Hepatocyte (in vitro differentiated cells): ENCODE results near the gene GEMIN4. TPM values are rescaled to one million over a fixed set of nuclear protein-coding genes. Genes with fewer than 3 reads are reported as not detected.
A peak's percentile ranks its signal among the peaks of the same experiment; 100 is the strongest.
"Not testable (repeated sequence)": the region's sequence is repeated elsewhere in the genome, so short reads cannot be mapped to it uniquely, and the experiment has no call there.

Experiments
- DNase-seq: peaks from one replicate; pipeline ENCODE4 v3.0.0-alpha.2; 2016; ENCODE audit warnings: low spot score
- H2AFZ ChIP-seq: fragments of 200-600 bp; sonication (generic); 2 replicates; pipeline ENCODE4 v1.6.0; 2016; ENCODE audit warnings: antibody characterized with exemption, mild to moderate bottlenecking
- H3K27ac ChIP-seq: fragments of 200-600 bp; sonication (generic); 2 replicates; pipeline ENCODE4 v1.5.1; 2016; ENCODE audit warnings: mild to moderate bottlenecking
- H3K27me3 ChIP-seq: fragments of 200-600 bp; sonication (generic); 2 replicates; pipeline ENCODE4 v1.6.1; 2016
- H3K36me3 ChIP-seq: fragments of 200-600 bp; sonication (generic); replicated peaks from 2 replicates; pipeline ENCODE4 v1.5.1; 2016; ENCODE audit warnings: low read depth; ENCODE audit not compliant: insufficient read depth
- H3K4me1 ChIP-seq: fragments of 200-600 bp; sonication (generic); 2 replicates; pipeline ENCODE4 v1.5.1; 2016; ENCODE audit warnings: mild to moderate bottlenecking, moderate library complexity; ENCODE audit not compliant: insufficient read depth
- H3K4me2 ChIP-seq: fragments of 200-600 bp; sonication (generic); 2 replicates; pipeline ENCODE4 v1.6.0; 2016
- H3K4me3 ChIP-seq: fragments of 200-600 bp; sonication (generic); 2 replicates; pipeline ENCODE4 v1.5.1; 2016; ENCODE audit warnings: mild to moderate bottlenecking
- H3K79me2 ChIP-seq: fragments of 200-600 bp; sonication (generic); 2 replicates; pipeline ENCODE4 v1.6.0; 2017; ENCODE audit warnings: mild to moderate bottlenecking
- H3K9me2 ChIP-seq: fragments of 200-600 bp; sonication (generic); replicated peaks from 2 replicates; pipeline ENCODE4 v1.6.0; 2017; ENCODE audit warnings: mild to moderate bottlenecking; ENCODE audit not compliant: insufficient read depth
- H3K9me3 ChIP-seq: fragments of 200-600 bp; sonication (generic); 2 replicates; pipeline ENCODE4 v1.5.1; 2016; ENCODE audit warnings: low read depth, mild to moderate bottlenecking
- H4K20me1 ChIP-seq: fragments of 200-600 bp; sonication (generic); 2 replicates; pipeline ENCODE4 v1.6.0; 2016; ENCODE audit warnings: mild to moderate bottlenecking; ENCODE audit not compliant: insufficient read depth, poor library complexity, severe bottlenecking
- EZH2 ChIP-seq: fragments of 200-600 bp; sonication (generic); IDR thresholded peaks from 2 replicates; pipeline ENCODE4 v1.6.1; 2016; ENCODE audit warnings: antibody characterized with exemption, mild to moderate bottlenecking, borderline replicate concordance
- EZH2phosphoT487 ChIP-seq: fragments of 200-600 bp; sonication (generic); IDR thresholded peaks from one replicate; pipeline ENCODE4 v1.6.1; 2018; ENCODE audit warnings: antibody characterized with exemption, mild to moderate bottlenecking, low read depth, moderate library complexity; ENCODE audit not compliant: unreplicated experiment, severe bottlenecking
- WGBS: methylation state at CpG from one replicate; pipeline ENCODE4 v1.1.6; 2016; ENCODE audit warnings: low lambda C conversion rate; ENCODE audit errors: missing lambda C conversion rate; 5-methylcytosine and 5-hydroxymethylcytosine counted together
- polyA plus RNA-seq: library from polyadenylated mRNA; unstranded; fragments of >200 nt; fragmentation: Nextera tagmentation; extraction: Ambion mirVana; gene quantifications from 2 replicates; pipeline ENCODE4 v1.2.1, GENCODE V29; 2016
- total RNA-seq: library from RNA; depleted of rRNA; stranded (reverse); fragments of >200 nt; gene quantifications from 2 replicates; pipeline ENCODE4 v1.2.3, GENCODE V29; 2014
- TF ChIP-seq, protein P1 (sequence below): fragments of 200-600 bp; sonication (generic); IDR thresholded peaks from 2 replicates; pipeline ENCODE4 v1.5.1; 2016; ENCODE audit warnings: antibody characterized with exemption, mild to moderate bottlenecking; ENCODE audit not compliant: poor library complexity

The GEMIN4 gene
- total and polyA plus RNA-seq, 2 experiments from 2014 or later = 12.0 to 12.8 TPM

DNA sequence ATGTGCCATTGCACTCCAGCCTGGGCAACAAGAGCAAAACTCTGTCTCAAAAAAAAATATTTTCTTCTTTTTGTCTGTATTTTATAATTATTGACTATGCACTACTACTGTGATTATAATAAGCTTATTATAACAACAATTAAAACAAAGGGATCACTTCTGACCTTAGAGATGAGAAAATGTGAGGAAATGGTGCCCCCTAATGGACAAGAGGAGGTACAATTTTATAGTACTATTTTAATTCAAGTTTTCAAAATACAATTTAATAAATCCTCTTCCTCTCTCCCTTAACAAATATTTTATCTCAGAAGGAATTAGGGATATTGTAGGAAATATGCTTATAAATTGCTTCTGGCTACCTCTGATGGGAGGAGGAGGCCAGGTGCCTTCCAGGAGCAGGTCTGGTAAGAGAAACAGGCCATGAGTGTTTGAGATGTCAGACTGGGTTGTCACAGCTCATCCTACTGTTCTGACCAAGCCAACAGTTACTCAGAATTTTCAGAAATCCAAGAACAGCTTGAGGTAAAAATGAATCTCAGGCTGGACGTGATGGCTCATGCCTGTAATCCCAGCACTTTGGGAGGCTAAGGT, 51.5 kb downstream of the GEMIN4 start:
- H3K4me1 ChIP-seq = peaks cover 6% of the 10 kb centered on the region
- no peak overlapping the region for H2AFZ ChIP-seq
- no peak overlapping the region for H3K4me3 ChIP-seq
- no peak for TF ChIP-seq EZH2
- TF ChIP-seq, protein P1, sequence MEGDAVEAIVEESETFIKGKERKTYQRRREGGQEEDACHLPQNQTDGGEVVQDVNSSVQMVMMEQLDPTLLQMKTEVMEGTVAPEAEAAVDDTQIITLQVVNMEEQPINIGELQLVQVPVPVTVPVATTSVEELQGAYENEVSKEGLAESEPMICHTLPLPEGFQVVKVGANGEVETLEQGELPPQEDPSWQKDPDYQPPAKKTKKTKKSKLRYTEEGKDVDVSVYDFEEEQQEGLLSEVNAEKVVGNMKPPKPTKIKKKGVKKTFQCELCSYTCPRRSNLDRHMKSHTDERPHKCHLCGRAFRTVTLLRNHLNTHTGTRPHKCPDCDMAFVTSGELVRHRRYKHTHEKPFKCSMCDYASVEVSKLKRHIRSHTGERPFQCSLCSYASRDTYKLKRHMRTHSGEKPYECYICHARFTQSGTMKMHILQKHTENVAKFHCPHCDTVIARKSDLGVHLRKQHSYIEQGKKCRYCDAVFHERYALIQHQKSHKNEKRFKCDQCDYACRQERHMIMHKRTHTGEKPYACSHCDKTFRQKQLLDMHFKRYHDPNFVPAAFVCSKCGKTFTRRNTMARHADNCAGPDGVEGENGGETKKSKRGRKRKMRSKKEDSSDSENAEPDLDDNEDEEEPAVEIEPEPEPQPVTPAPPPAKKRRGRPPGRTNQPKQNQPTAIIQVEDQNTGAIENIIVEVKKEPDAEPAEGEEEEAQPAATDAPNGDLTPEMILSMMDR = peak; percentile 83
- no peaks in the 10 kb centered on the region for H3K27me3 ChIP-seq
- H3K9me3 ChIP-seq = no peaks in the 10 kb centered on the region
- no peaks in the 10 kb centered on the region for H3K9me2 ChIP-seq
- no peaks in the 10 kb centered on the region for H3K36me3 ChIP-seq
- WGBS = 74% methylated on average over 1 of the region's 1 CpG
- H3K27ac ChIP-seq = no peak overlapping the region
- H3K4me2 ChIP-seq = no peak overlapping the region
- H4K20me1 ChIP-seq = no peaks in the 10 kb centered on the region
- peaks cover 21% of the 10 kb centered on the region for H3K79me2 ChIP-seq
- peak; percentile 40 for DNase-seq

DNA sequence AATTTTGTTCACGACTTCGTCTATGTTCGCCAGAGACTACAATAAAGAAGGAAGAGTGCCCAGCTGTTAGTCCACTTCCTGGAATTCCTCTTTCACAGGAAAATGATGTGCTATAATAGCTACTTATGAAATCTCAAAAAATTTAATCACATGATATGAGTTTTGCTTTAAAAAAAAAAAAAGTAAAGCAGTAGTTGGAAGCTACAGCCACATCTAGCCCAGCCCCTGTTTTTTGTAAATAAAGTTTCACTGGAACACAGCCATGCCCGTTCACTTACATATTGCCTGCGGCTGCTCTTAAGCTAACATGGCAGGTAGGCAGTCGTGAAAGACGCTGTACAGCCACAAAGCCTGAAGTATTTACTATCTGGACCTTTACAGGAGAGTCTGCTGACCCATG, 52.7 kb downstream of the GEMIN4 start:
- no peaks in the 10 kb centered on the region for H3K9me3 ChIP-seq
- no peak overlapping the region for H2AFZ ChIP-seq
- no peaks in the 10 kb centered on the region for H3K36me3 ChIP-seq
- peaks cover 11% of the 10 kb centered on the region for H3K79me2 ChIP-seq
- TF ChIP-seq EZH2phosphoT487 (no peak), EZH2 (no peak)
- TF ChIP-seq, protein P1 = no peak
- no peak overlapping the region for H3K27ac ChIP-seq
- no peak overlapping the region for H3K4me2 ChIP-seq
- H3K27me3 ChIP-seq = no peaks in the 10 kb centered on the region
- 72% methylated on average over 7 of the region's 7 CpGs for WGBS
- H3K4me1 ChIP-seq = no peaks in the 10 kb centered on the region
- no peak overlapping the region for H3K4me3 ChIP-seq
- H3K9me2 ChIP-seq = no peaks in the 10 kb centered on the region
- no peaks in the 10 kb centered on the region for H4K20me1 ChIP-seq
- peak; percentile 19 for DNase-seq

DNA sequence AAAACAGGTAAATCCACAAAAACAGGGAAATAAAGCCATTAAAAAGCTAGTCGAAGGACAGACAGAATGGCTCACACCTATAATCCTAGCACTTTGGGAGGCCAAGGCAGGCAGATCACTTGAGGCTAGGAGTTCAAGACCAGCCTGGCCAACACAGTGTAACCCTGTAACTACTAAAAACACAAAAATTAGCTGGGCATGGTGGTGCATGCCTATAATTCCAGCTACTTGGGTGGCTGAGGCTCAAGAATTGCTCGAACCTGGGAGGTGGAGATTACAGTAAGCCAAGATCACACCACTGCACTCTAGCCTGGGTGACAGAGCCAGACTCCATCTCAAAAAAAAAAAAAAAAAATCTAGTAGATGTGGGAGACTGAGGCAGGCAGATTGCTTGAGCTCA, 54.0 kb downstream of the GEMIN4 start:
- H3K4me2 ChIP-seq, H2AFZ ChIP-seq, H3K36me3 ChIP-seq, H3K9me3 ChIP-seq, H3K4me1 ChIP-seq, DNase-seq, H3K9me2 ChIP-seq, H3K27ac ChIP-seq, H3K27me3 ChIP-seq, H4K20me1 ChIP-seq, H3K4me3 ChIP-seq, H3K79me2 ChIP-seq: not testable (repeated sequence)
- 83% methylated on average over 2 of the region's 2 CpGs for WGBS

DNA sequence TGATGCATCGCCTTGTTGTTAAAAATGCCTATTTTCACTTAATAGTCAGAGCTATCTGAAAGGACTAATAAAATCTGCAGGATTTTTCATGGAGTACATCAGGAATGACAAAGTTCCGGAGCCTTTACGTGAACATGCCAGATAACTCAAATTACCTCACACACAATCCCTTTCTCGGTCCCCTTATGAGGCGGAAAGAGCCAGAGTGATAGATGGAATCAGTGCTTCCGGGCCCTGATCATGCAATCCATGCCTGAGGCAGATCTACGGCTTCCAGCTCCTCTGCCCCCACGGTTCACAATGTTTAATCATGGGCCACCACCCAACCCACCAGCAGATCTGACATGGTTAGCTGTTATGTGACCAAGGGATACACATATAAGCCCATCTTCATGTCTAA, 54.4 kb downstream of the GEMIN4 start:
- no peaks in the 10 kb centered on the region for H3K36me3 ChIP-seq
- H3K79me2 ChIP-seq = peaks cover 2% of the 10 kb centered on the region
- TF ChIP-seq, protein P1 = no peak
- TF ChIP-seq EZH2 (no peak), EZH2phosphoT487 (no peak)
- DNase-seq = no peak
- H3K9me2 ChIP-seq = no peaks in the 10 kb centered on the region
- H3K4me1 ChIP-seq = peaks cover 8% of the 10 kb centered on the region
- no peaks in the 10 kb centered on the region for H3K9me3 ChIP-seq
- H3K27me3 ChIP-seq = no peaks in the 10 kb centered on the region
- no peak overlapping the region for H2AFZ ChIP-seq
- no peak overlapping the region for H3K4me3 ChIP-seq
- H4K20me1 ChIP-seq = no peaks in the 10 kb centered on the region
- WGBS = 81% methylated on average over 8 of the region's 8 CpGs
- no peak overlapping the region for H3K27ac ChIP-seq
- no peak overlapping the region for H3K4me2 ChIP-seq
